Ramos (cell line): ENCODE measurements around the gene SDE2.

Experiments used
- in situ Hi-C: fragments of 300-500 bp; cut with MboI; formaldehyde crosslinking; loops from one replicate; pipeline ENCODE4 v1.14.3; 2022; ENCODE audit warnings: low sequenced_read_pairs; ENCODE audit not compliant: unreplicated experiment

The SDE2 gene

GRCh38 chr1:225999227-225999911 is at the start of gene SDE2:
TSS of gene SDE2 (minus strand) at chr1:225999343. CDS start at chr1:225999312, 31 bp downstream.
- in situ Hi-C loops, result no loop called here

- in situ Hi-C loops, result no loop called here
Measured at GRCh38 chr1:226048886-226049285, 49.7 kb upstream of the SDE2 start.

DNA sequence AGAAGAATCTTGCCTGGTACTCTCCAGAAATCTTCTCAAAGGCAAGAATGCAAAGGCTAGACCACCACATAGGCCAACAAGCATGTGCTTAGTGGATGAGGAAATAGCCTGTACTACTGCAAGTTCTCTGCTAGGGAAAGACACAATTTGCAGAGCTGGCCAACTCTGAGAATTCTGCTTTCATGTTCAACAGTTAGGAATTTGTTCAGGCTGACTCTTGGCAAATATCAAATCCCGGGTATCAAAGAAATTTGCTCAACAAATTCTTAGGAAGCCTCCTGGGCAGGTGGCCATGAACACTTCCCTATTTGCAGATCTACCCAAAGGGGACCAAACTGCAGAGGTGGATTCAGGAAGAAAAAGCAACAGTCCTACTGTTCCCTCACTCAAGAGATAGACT is 48.4 kb upstream of the SDE2 start:
- in situ Hi-C loops, result no loop called here

- in situ Hi-C loops, result no loop called here
Measured at GRCh38 chr1:226046240-226046639, 47.1 kb upstream of the SDE2 start.

- in situ Hi-C loops, result no loop called here
Measured at GRCh38 chr1:226044514-226045101, 45.5 kb upstream of the SDE2 start.

DNA sequence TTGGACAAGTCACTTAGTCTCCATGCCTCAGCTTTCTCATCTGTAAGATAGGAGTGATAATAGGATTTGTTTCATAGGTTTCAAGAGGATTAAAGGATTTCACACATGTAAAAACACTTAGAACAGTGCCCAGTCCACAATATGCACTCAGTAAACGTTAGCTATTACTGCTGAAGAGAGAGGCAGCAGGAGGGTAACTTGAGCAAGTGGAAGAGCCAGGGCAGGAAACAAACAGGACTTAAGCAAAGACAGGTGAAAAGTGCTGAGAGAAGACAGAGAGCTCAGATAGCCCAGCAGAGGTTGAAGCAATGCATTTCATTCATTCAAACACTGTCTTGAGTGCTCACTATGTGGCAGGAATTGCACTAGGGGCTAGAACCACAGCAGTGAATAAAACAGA is 42.3 kb upstream of the SDE2 start:
- in situ Hi-C loops, result no loop called here

DNA sequence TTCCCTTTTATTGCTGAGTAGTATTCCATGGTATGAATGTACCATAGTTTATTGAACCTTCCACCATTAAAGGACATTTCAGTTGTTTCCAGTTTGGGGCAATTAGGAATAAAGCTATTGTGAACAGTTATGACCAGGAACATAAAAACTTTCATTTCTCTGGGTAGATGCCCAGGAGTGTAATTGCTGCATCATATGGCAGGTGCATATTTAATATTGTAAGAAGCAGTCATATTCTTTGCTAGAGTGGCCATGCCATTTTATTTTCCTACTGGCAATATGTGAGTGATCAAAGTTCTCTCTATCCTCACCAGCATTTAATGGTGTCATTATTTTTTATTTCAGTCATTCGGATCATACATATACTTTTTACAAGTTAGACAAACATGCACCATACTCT is 39.5 kb upstream of the SDE2 start:
- in situ Hi-C loops, result no loop called here

GRCh38 chr1:226035915-226036314 is 36.8 kb upstream of the SDE2 start:
- in situ Hi-C loops, result no loop called here

- in situ Hi-C loops, result no loop called here
Measured at GRCh38 chr1:226034482-226034881, 35.3 kb upstream of the SDE2 start.

DNA sequence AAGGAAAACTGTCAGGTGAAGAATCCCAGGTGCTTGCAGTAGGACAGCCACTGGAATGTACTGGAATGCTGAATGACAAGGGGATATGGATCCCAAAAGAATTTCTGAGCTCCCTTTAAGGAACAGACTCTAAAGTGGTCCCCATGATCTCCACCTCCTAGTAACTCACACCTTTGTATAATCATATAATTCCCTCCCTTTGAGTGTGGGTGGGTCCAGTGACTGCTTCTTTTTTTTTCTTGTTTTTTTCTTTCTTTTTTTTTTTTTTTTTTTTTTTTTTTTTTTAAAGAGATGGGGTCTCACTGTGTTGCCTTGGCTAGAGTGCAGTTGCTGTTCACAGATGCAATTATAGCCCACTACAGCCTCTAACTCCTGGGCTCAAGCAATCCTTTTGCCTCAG is 34.8 kb upstream of the SDE2 start:
- in situ Hi-C loops, result no loop called here

DNA sequence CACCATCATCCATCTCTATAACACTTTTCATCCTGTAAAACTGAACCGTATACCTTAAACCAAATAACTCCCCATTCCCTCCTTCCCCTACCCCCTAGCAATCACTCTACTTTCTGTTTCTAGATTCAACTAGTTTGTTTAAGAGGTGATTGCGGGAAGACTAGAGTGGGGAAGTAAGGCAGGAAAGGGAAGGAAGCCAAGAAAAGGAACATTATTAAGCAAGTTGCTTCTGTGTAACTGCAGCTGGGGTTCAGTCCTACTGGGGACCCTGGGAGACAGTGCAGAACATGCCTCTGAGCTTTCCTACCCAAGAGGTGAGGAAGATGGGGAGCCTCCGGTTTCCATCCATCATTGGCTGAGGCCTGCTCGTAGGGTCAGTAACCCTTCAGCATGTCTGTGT is 34.4 kb upstream of the SDE2 start:
- in situ Hi-C loops, result no loop called here

GRCh38 chr1:226029568-226030225 is 30.6 kb upstream of the SDE2 start:
- in situ Hi-C loops, result no loop called here

- in situ Hi-C loops, result no loop called here
Measured at GRCh38 chr1:226029093-226029496, 30.0 kb upstream of the SDE2 start.

DNA sequence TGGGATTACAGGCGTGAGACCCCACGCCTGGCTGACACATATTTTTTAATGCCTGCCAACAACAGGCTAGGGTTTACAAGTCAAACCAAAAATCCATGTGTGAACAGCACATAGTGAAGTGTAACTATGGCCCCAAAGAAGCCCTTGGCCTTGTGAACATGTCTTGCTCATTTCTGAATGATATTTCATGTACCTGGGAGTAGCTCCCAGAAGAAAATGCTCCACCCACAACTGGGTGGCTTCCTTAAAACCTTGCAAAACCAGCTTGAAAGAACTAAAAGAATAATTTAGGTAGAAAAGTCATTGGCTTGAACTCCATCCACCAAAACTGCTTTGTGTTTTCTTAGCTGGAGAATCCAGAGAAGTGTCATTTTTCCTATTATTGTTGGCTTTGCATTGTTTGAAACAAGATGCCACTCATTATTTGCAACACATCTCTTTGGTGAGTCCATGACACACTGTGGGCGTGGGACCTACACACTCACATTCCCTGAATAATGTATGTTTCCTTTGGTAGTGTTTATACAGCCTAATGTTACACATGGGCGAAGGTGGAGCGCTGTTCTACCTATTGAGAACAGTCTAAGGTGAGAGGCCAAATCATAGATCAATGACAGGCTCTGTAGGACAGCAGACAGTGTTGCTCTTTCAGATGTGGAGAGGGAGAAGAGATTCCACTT is 28.5 kb upstream of the SDE2 start:
- in situ Hi-C loops, result no loop called here

DNA sequence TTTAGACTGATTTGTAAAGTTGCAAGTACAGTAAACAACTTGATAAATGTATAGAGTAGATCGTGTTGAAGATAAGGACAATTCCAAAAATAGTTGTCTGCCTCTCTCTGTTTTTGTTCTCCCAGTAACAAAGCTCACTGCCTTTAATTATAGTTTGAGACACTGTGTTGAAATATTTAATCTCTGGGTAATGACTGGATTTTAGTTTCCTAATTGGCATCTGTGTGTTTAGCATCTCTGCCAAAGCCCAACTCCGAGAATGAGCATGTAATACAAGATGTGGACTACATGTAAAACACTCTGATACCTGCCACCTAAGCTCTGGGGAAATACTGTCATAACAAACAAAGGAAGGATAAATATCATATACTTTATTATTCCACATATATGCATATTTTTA is 27.7 kb upstream of the SDE2 start:
- in situ Hi-C loops, result no loop called here

GRCh38 chr1:226023735-226024134 is 24.6 kb upstream of the SDE2 start:
- in situ Hi-C loops, result no loop called here

GRCh38 chr1:226021801-226022200 is 22.7 kb upstream of the SDE2 start:
- in situ Hi-C loops, result no loop called here

- in situ Hi-C loops, result no loop called here
Measured at GRCh38 chr1:226021401-226021800, 22.3 kb upstream of the SDE2 start.

DNA sequence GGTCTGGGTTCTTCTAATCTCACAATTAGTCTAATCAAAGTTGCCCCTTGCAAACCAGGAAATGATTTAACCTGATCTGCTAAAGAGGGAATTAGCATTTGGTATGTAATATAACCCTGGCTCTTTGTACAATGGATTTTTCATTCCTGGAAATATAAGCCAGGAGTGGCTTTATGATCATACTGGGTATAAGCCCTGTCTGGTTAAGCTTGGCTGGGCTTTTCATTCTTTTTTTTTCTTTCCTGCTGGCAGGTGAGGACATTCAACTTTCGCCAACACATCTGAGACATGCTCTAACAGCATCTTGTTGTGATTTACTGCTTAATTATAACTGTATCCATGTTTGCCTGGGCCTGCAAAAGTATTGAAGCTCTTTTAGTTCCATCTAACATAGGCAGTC is 20.4 kb upstream of the SDE2 start:
- in situ Hi-C loops, result no loop called here

DNA sequence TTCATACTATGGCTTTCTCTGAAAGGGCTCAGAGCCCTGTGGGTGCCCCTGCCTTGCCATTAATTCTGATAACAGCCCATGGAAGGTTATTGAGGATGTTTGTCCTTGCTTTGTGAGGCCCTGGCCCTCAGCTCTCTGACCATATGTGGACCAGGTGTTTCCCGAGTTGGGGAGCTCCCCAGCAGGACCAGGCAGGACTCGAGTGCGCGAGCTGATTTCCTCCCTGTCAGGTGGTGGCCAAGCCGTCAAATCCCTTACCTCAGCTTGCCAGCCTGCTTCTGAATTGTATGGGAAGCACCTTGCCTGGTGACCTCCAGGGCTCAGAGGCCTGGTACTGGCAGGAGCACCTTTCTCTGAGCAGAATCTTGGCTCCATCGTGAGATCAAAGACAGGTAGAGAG is 17.9 kb upstream of the SDE2 start:
- in situ Hi-C loops, result no loop called here

- in situ Hi-C loops, result no loop called here
Measured at GRCh38 chr1:226009650-226010044, 10.5 kb upstream of the SDE2 start.
